ENCODE measurements around the gene C18orf63. TPM values are rescaled to one million over a fixed set of nuclear protein-coding genes. Genes with fewer than 3 reads are reported as not detected.

The C18orf63 gene
- polyA plus RNA-seq, 1 experiment = not detected

- CTCF ChIA-PET = no interaction called here
- POLR2A ChIA-PET = no interaction called here
- TF ChIP-seq, protein P1, sequence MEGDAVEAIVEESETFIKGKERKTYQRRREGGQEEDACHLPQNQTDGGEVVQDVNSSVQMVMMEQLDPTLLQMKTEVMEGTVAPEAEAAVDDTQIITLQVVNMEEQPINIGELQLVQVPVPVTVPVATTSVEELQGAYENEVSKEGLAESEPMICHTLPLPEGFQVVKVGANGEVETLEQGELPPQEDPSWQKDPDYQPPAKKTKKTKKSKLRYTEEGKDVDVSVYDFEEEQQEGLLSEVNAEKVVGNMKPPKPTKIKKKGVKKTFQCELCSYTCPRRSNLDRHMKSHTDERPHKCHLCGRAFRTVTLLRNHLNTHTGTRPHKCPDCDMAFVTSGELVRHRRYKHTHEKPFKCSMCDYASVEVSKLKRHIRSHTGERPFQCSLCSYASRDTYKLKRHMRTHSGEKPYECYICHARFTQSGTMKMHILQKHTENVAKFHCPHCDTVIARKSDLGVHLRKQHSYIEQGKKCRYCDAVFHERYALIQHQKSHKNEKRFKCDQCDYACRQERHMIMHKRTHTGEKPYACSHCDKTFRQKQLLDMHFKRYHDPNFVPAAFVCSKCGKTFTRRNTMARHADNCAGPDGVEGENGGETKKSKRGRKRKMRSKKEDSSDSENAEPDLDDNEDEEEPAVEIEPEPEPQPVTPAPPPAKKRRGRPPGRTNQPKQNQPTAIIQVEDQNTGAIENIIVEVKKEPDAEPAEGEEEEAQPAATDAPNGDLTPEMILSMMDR (IDR thresholded peaks at IDR 0.05; ENCODE audit: low read depth, low read length) = no peak
- Histone ChIP-seq H3K9me3 (ENCODE audit: control insufficient read depth, insufficient read depth, low read length) (peaks cover 4% of the 10 kb centered on the region; the same call in 1 of the 2 replicates), H3K4me3 (ENCODE audit: low read depth, low read length) (no peak overlapping the region), H3K27me3 (ENCODE audit: control insufficient read depth, insufficient read depth, low read length) (peaks cover 8% of the 10 kb centered on the region), H3K27ac (ENCODE audit: low read depth, low read length) (no peak overlapping the region)
- no peak for DNase-seq (ENCODE audit: low read depth, low spot score)
Observed at GRCh38 chr18:74380916-74381315, 65.3 kb downstream of the C18orf63 start.

GRCh38 chr18:74381621-74382295 is 66.1 kb downstream of the C18orf63 start:
- no peak overlapping the region for H3K27ac ChIP-seq (ENCODE audit: low read depth, low read length)
- no peak overlapping the region for H3K4me3 ChIP-seq (ENCODE audit: low read depth, low read length)
- peaks cover 6% of the 10 kb centered on the region for H3K27me3 ChIP-seq (ENCODE audit: control insufficient read depth, insufficient read depth, low read length)
- TF ChIP-seq, protein P1 (IDR thresholded peaks at IDR 0.05; ENCODE audit: low read depth, low read length) = no peak
- ChIA-PET POLR2A (no interaction called here), CTCF (interaction anchor here (1.3 kb wide), 1 partner anchor 170 kb away, joined by 4 read pairs; no protein-coding TSS in a partner anchor)
- peaks cover 4% of the 10 kb centered on the region; the same call in 1 of the 2 replicates for H3K9me3 ChIP-seq (ENCODE audit: control insufficient read depth, insufficient read depth, low read length)
- no peak for DNase-seq (ENCODE audit: low read depth, low spot score)

DNA sequence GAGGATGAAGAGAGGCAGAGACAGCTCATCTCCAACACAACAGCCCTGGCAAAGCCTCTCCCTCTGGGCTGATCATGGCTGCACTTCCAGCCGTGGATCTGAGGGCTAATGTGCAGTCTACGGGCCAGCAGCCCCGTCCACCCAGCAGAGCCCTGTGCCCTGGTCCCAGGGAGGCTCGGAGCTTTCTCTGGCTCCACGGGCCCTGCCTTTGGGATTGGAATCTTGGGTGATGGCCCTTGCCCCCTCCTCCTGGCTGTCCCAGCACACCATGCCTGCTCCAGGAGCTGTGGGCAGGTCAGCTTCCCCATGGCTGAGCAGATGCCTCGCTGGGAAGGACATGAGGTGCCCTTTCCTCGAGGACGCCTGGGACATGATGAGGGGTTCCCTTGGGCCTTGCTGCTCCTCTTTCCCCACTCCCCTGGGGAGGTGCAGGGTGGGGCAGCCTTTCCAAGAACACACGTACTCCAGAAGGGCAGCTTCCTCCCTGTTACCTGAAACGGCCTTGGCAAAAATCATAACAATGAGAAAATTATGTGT is 66.9 kb downstream of the C18orf63 start:
- Histone ChIP-seq H3K4me3 (ENCODE audit: low read depth, low read length) (no peak overlapping the region), H3K9me3 (ENCODE audit: control insufficient read depth, insufficient read depth, low read length) (peaks cover 4% of the 10 kb centered on the region; the same call in 1 of the 2 replicates), H3K27ac (ENCODE audit: low read depth, low read length) (no peak overlapping the region), H3K27me3 (ENCODE audit: control insufficient read depth, insufficient read depth, low read length) (peaks cover 6% of the 10 kb centered on the region)
- ChIA-PET POLR2A (no interaction called here), CTCF (interaction anchor here (1.3 kb wide), 1 partner anchor 169 kb away, joined by 4 read pairs; no protein-coding TSS in a partner anchor)
- no peak for DNase-seq (ENCODE audit: low read depth, low spot score)
- TF ChIP-seq, protein P1 (IDR thresholded peaks at IDR 0.05; ENCODE audit: low read depth, low read length) = no peak

GRCh38 chr18:74387383-74387782 is 71.7 kb downstream of the C18orf63 start:
- peaks cover 7% of the 10 kb centered on the region for H3K27me3 ChIP-seq (ENCODE audit: control insufficient read depth, insufficient read depth, low read length)
- H3K27ac ChIP-seq (ENCODE audit: low read depth, low read length) = no peak overlapping the region
- ChIA-PET CTCF (no interaction called here), POLR2A (no interaction called here)
- H3K9me3 ChIP-seq (ENCODE audit: control insufficient read depth, insufficient read depth, low read length) = peaks cover 3% of the 10 kb centered on the region; the same call in 1 of the 2 replicates
- no peak overlapping the region for H3K4me3 ChIP-seq (ENCODE audit: low read depth, low read length)
- TF ChIP-seq, protein P1 (IDR thresholded peaks at IDR 0.05; ENCODE audit: low read depth, low read length) = no peak
- DNase-seq (ENCODE audit: low read depth, low spot score) = no peak

DNA sequence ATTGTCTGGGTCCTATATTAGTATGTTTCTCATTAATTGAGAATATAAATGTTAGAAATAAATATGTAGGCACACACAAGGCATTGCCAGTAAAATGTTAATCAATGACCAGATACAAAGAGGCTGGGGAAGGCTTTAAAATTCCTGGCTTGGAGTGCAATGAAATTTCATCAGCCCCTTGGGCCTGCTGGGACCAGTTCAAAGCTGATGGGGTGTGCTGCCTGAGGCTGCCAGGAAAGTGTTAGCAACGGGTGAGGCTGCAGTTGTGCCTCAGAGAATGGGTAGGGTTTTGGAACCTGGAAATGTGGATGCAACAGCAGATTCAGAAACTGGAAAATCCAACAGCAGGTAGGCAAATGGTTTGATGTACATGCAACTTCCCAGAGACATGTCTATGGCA is 72.6 kb downstream of the C18orf63 start:
- Histone ChIP-seq H3K4me3 (ENCODE audit: low read depth, low read length) (no peak overlapping the region), H3K9me3 (ENCODE audit: control insufficient read depth, insufficient read depth, low read length) (no peaks in the 10 kb centered on the region), H3K27ac (ENCODE audit: low read depth, low read length) (no peak overlapping the region), H3K27me3 (ENCODE audit: control insufficient read depth, insufficient read depth, low read length) (peaks cover 10% of the 10 kb centered on the region)
- TF ChIP-seq, protein P1 (IDR thresholded peaks at IDR 0.05; ENCODE audit: low read depth, low read length) = no peak
- ChIA-PET CTCF (no interaction called here), POLR2A (no interaction called here)
- no peak for DNase-seq (ENCODE audit: low read depth, low spot score)

All from AG04450 (cell line).